HEK293 (cell line): ENCODE results near the gene LIME1.

Experiments
- CTCF ChIA-PET: fragments of 350-600 bp; formaldehyde crosslinking; extraction: SDS; loops from one replicate; lab custom pipeline; 2021; ENCODE audit warnings: antibody characterized with exemption; lab: Yijun Ruan, JAX
- POLR2A ChIA-PET: fragments of 300-600 bp; formaldehyde crosslinking; extraction: SDS; loops from one replicate; lab custom pipeline; 2020; ENCODE audit warnings: antibody characterized with exemption, inconsistent platforms; lab: Yijun Ruan, JAX
- H3K27ac ChIP-seq: fragments of 200-500 bp; sonication (Bioruptor generic); 2 replicates; pipeline ENCODE4 v1.5.1; 2014; ENCODE audit warnings: low read depth, low read length, control low read depth, inconsistent platforms; ENCODE audit errors: extremely low read depth
- H3K36me3 ChIP-seq, 2 experiments: fragments of 200-500 bp in 1 of 2; sonication (Bioruptor generic) in 1 of 2; 1 replicate in 1 of 2; 2 replicates in 1 of 2; pipeline ENCODE4 v1.5.1; 2014 to 2017; ENCODE audit warnings: inconsistent platforms in 2 of 2, low read length in 2 of 2; ENCODE audit not compliant: control insufficient read depth in 2 of 2, insufficient read depth in 1 of 2
- H3K4me1 ChIP-seq: fragments of 200-500 bp; sonication (Bioruptor generic); 2 replicates; pipeline ENCODE4 v1.5.1; 2014; ENCODE audit warnings: mild to moderate bottlenecking, low read length, inconsistent platforms; ENCODE audit not compliant: control insufficient read depth, insufficient read depth
- H3K4me3 ChIP-seq: 2 replicates; pipeline ENCODE4 v1.5.1; 2011; ENCODE audit warnings: low read depth, mild to moderate bottlenecking, control low read depth, low read length, moderate library complexity
- H3K9me3 ChIP-seq: fragments of 200-500 bp; sonication (Bioruptor generic); 2 replicates; pipeline ENCODE4 v1.5.1; 2014; ENCODE audit warnings: low read depth, low read length, inconsistent platforms; ENCODE audit not compliant: control insufficient read depth, insufficient read depth
- EGR2 ChIP-seq: fragments of 450-650 bp; formaldehyde crosslinking; IDR thresholded peaks from 2 replicates; pipeline ENCODE4 v1.5.1; 2016; ENCODE audit warnings: low read depth, missing biosample characterization, missing genetic modification characterization
- KLF10 ChIP-seq: fragments of 450-650 bp; IDR thresholded peaks from 2 replicates; pipeline ENCODE4 v1.5.1; 2018; ENCODE audit warnings: missing biosample characterization, mild to moderate bottlenecking, missing genetic modification characterization
- SP2 ChIP-seq: fragments of 450-650 bp; formaldehyde crosslinking; IDR thresholded peaks from 2 replicates; pipeline ENCODE4 v1.5.1; 2016; ENCODE audit warnings: missing biosample characterization, missing genetic modification characterization
- ZBTB11 ChIP-seq: fragments of 450-650 bp; formaldehyde crosslinking; conservative IDR thresholded peaks from 2 replicates; pipeline ENCODE4 v1.5.1; 2016; ENCODE audit warnings: low read depth, missing biosample characterization, missing genetic modification characterization
- ZBTB7A ChIP-seq: fragments of 450-650 bp; formaldehyde crosslinking; IDR thresholded peaks from 2 replicates; pipeline ENCODE4 v1.5.1; 2016; ENCODE audit warnings: low read depth, missing biosample characterization, missing genetic modification characterization
- ZFHX2 ChIP-seq: fragments of 450-650 bp; formaldehyde crosslinking; conservative IDR thresholded peaks from 2 replicates; pipeline ENCODE4 v1.5.1; 2016; ENCODE audit warnings: missing biosample characterization, missing genetic modification characterization
- ZNF341 ChIP-seq: fragments of 450-650 bp; formaldehyde crosslinking; IDR thresholded peaks from 2 replicates; pipeline ENCODE4; 2016; ENCODE audit warnings: low read depth, missing biosample characterization, missing genetic modification characterization
- ZNF561 ChIP-seq: fragments of 450-650 bp; IDR thresholded peaks from 2 replicates; pipeline ENCODE4 v1.5.1; 2018; ENCODE audit warnings: missing biosample characterization, missing genetic modification characterization, borderline replicate concordance
- ZNF660 ChIP-seq: fragments of 450-650 bp; IDR thresholded peaks from 2 replicates; pipeline ENCODE4 v1.5.1; 2018; ENCODE audit warnings: missing biosample characterization, mild to moderate bottlenecking, missing genetic modification characterization
- ZNF670 ChIP-seq: fragments of 450-650 bp; formaldehyde crosslinking; IDR thresholded peaks from 2 replicates; pipeline ENCODE4 v1.5.1; 2016; ENCODE audit warnings: missing biosample characterization, missing genetic modification characterization, low read depth
- ZNF791 ChIP-seq: fragments of 450-650 bp; formaldehyde crosslinking; IDR thresholded peaks from 2 replicates; pipeline ENCODE4 v1.5.1; 2016; ENCODE audit warnings: missing biosample characterization, missing genetic modification characterization
- ZSCAN23 ChIP-seq: fragments of 450-650 bp; formaldehyde crosslinking; IDR thresholded peaks from 2 replicates; pipeline ENCODE4 v1.5.1; 2016; ENCODE audit warnings: missing biosample characterization, missing genetic modification characterization
- ZSCAN30 ChIP-seq: fragments of 450-650 bp; IDR thresholded peaks from 2 replicates; pipeline ENCODE4 v1.5.1; 2018; ENCODE audit warnings: missing biosample characterization, mild to moderate bottlenecking, missing genetic modification characterization, moderate library complexity
- ZSCAN5A ChIP-seq: fragments of 450-650 bp; formaldehyde crosslinking; IDR thresholded peaks from 2 replicates; pipeline ENCODE4 v1.5.1; 2016; ENCODE audit warnings: missing biosample characterization, missing genetic modification characterization
- TF ChIP-seq, protein P1 (sequence below): fragments of 450-650 bp; formaldehyde crosslinking; IDR thresholded peaks from 2 replicates; pipeline ENCODE4 v1.5.1; 2016; ENCODE audit warnings: missing biosample characterization, missing genetic modification characterization
- TF ChIP-seq, protein P2 (sequence below): fragments of 450-650 bp; formaldehyde crosslinking; IDR thresholded peaks from 2 replicates; pipeline ENCODE4 v1.5.1; 2016; ENCODE audit warnings: missing biosample characterization, missing genetic modification characterization
- TF ChIP-seq, protein P3 (sequence below): fragments of 450-650 bp; formaldehyde crosslinking; IDR thresholded peaks from 2 replicates; pipeline ENCODE4 v1.5.1; 2016; ENCODE audit warnings: missing biosample characterization, missing genetic modification characterization
- TF ChIP-seq, protein P4 (sequence below): fragments of 450-650 bp; formaldehyde crosslinking; IDR thresholded peaks from 2 replicates; pipeline ENCODE4 v1.5.1; 2017; ENCODE audit warnings: missing biosample characterization, missing genetic modification characterization

Gene LIME1

GRCh38 chr20:63739130-63740069 is 2.9 kb downstream of the LIME1 start, which contains the start of gene SLC2A4RG (continued):
- TF ChIP-seq, protein P1, sequence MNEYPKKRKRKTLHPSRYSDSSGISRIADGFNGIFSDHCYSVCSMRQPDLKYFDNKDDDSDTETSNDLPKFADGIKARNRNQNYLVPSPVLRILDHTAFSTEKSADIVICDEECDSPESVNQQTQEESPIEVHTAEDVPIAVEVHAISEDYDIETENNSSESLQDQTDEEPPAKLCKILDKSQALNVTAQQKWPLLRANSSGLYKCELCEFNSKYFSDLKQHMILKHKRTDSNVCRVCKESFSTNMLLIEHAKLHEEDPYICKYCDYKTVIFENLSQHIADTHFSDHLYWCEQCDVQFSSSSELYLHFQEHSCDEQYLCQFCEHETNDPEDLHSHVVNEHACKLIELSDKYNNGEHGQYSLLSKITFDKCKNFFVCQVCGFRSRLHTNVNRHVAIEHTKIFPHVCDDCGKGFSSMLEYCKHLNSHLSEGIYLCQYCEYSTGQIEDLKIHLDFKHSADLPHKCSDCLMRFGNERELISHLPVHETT, result no peak
- TF ChIP-seq ZNF660 (tag by site-specific recombination) (no peak), ZSCAN23 (no peak), ZSCAN5A (0 out of 2 replicates have a peak, but pooled peaks have one; percentile 11)

- H3K27ac ChIP-seq, result peak overlapping the region; percentile 79
- POLR2A ChIA-PET, result interaction anchor here (0.6 to 1.6 kb wide), 8 partner anchors 10 to 240 kb away, joined by 3 to 13 read pairs (median 6); partner anchors contain the start of genes ARFRP1, PRPF6, TPD52L2 and ZGPAT
These were observed 3.7 kb downstream of the LIME1 start for GRCh38 chr20:63740070-63740626.

More at GRCh38 chr20:63740070-63740626, 3.7 kb downstream of the LIME1 start:
- Histone ChIP-seq H3K4me1 (no peaks in the 10 kb centered on the region; the same call in 1 of the 2 replicates), H3K9me3 (no peaks in the 10 kb centered on the region), H3K36me3 (peaks cover 4 to 47% of the 10 kb centered on the region in 2 experiments; a peak in 1 of 3 replicates), H3K4me3 (peak overlapping the region; percentile 54)
- CTCF ChIA-PET, result interaction anchor here (0.8 kb wide), 1 partner anchor 204 kb away, joined by 3 read pairs; no protein-coding TSS in a partner anchor
- TF ChIP-seq SP2 (tag by site-specific recombination), result peak; percentile 21; the same call in 1 of the 2 replicates
- no peak for TF ChIP-seq ZNF791 (tag by site-specific recombination)
- TF ChIP-seq KLF10 (tag by site-specific recombination), result peak; percentile 63
- TF ChIP-seq, protein P2, sequence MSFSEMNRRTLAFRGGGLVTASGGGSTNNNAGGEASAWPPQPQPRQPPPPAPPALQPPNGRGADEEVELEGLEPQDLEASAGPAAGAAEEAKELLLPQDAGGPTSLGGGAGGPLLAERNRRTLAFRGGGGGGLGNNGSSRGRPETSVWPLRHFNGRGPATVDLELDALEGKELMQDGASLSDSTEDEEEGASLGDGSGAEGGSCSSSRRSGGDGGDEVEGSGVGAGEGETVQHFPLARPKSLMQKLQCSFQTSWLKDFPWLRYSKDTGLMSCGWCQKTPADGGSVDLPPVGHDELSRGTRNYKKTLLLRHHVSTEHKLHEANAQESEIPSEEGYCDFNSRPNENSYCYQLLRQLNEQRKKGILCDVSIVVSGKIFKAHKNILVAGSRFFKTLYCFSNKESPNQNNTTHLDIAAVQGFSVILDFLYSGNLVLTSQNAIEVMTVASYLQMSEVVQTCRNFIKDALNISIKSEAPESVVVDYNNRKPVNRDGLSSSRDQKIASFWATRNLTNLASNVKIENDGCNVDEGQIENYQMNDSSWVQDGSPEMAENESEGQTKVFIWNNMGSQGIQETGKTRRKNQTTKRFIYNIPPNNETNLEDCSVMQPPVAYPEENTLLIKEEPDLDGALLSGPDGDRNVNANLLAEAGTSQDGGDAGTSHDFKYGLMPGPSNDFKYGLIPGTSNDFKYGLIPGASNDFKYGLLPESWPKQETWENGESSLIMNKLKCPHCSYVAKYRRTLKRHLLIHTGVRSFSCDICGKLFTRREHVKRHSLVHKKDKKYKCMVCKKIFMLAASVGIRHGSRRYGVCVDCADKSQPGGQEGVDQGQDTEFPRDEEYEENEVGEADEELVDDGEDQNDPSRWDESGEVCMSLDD (tag by site-specific recombination), result no peak
- TF ChIP-seq ZFHX2 (tag by site-specific recombination), result peak; percentile 82
- TF ChIP-seq, protein P3, sequence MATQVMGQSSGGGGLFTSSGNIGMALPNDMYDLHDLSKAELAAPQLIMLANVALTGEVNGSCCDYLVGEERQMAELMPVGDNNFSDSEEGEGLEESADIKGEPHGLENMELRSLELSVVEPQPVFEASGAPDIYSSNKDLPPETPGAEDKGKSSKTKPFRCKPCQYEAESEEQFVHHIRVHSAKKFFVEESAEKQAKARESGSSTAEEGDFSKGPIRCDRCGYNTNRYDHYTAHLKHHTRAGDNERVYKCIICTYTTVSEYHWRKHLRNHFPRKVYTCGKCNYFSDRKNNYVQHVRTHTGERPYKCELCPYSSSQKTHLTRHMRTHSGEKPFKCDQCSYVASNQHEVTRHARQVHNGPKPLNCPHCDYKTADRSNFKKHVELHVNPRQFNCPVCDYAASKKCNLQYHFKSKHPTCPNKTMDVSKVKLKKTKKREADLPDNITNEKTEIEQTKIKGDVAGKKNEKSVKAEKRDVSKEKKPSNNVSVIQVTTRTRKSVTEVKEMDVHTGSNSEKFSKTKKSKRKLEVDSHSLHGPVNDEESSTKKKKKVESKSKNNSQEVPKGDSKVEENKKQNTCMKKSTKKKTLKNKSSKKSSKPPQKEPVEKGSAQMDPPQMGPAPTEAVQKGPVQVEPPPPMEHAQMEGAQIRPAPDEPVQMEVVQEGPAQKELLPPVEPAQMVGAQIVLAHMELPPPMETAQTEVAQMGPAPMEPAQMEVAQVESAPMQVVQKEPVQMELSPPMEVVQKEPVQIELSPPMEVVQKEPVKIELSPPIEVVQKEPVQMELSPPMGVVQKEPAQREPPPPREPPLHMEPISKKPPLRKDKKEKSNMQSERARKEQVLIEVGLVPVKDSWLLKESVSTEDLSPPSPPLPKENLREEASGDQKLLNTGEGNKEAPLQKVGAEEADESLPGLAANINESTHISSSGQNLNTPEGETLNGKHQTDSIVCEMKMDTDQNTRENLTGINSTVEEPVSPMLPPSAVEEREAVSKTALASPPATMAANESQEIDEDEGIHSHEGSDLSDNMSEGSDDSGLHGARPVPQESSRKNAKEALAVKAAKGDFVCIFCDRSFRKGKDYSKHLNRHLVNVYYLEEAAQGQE, result no peak
- TF ChIP-seq ZSCAN30 (tag by site-specific recombination), result peak; percentile 22; the same call in 1 of the 2 replicates
- TF ChIP-seq, protein P4, sequence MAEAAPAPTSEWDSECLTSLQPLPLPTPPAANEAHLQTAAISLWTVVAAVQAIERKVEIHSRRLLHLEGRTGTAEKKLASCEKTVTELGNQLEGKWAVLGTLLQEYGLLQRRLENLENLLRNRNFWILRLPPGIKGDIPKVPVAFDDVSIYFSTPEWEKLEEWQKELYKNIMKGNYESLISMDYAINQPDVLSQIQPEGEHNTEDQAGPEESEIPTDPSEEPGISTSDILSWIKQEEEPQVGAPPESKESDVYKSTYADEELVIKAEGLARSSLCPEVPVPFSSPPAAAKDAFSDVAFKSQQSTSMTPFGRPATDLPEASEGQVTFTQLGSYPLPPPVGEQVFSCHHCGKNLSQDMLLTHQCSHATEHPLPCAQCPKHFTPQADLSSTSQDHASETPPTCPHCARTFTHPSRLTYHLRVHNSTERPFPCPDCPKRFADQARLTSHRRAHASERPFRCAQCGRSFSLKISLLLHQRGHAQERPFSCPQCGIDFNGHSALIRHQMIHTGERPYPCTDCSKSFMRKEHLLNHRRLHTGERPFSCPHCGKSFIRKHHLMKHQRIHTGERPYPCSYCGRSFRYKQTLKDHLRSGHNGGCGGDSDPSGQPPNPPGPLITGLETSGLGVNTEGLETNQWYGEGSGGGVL (tag by site-specific recombination), result peak; percentile 37; the same call in 1 of the 2 replicates
- TF ChIP-seq ZNF561 (tag by site-specific recombination), result peak; percentile 67
- no peak for TF ChIP-seq ZNF341
- peak; percentile 4; the same call in 1 of the 2 replicates for TF ChIP-seq EGR2 (tag by site-specific recombination)
- peak; percentile 44; the same call in 1 of the 2 replicates for TF ChIP-seq ZBTB7A (tag by site-specific recombination)
- 0 out of 2 replicates have a peak, but pooled peaks have one; percentile 2 for TF ChIP-seq ZBTB11
- no peak for TF ChIP-seq ZNF670 (tag by site-specific recombination)
- TF ChIP-seq, all 188 proteins: peak for 9
